AG09319 (cell line): ENCODE results near the gene CHRNA9.
A peak's percentile ranks its signal among the peaks of the same experiment; 100 is the strongest.

Experiments used
- DNase-seq: peaks from one replicate; pipeline ENCODE4 v3.0.0-alpha.2; 2010; ENCODE audit warnings: low read depth; ENCODE audit errors: extremely low read depth
- CTCF ChIP-seq: IDR thresholded peaks from 2 replicates; pipeline ENCODE4 v1.5.1; 2011; ENCODE audit warnings: low read depth, mild to moderate bottlenecking, inconsistent platforms, low read length, moderate library complexity

The CHRNA9 gene

GRCh38 chr4:40331961-40332360 lies 3.2 kb upstream of the CHRNA9 start:
- no peak for DNase-seq
- no peak for TF ChIP-seq CTCF

DNA sequence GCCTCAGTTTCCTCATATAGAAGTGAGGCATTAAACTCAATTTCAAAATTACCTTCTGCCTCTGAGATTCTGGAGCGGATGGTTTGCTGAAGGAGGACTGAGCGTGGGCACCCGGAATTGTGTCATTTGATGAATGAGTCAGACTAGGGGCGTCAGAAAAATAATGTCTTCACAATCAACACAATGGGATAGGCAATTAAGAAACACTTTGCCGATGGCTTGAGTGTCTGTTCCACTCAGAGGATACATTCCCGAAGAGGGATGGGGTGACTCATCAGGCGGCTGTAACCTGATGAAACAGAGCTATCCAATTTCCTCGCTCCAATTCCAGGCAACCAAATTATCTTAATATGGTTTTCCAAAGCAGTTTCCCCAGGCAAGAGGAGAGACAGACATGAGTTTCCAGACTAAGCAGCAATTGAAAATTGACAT lies 1.2 kb upstream of the CHRNA9 start:
- peak; percentile 55 for DNase-seq

GRCh38 chr4:40335525-40335894 lies 377 bp downstream of the CHRNA9 start:
- TF ChIP-seq CTCF: no peak
- DNase-seq: no peak

More for the DNA sequence above, 1.2 kb upstream of the CHRNA9 start:
- TF ChIP-seq CTCF: no peak

GRCh38 chr4:40337051-40337450 lies 1.9 kb downstream of the CHRNA9 start:
- no peak for DNase-seq
- TF ChIP-seq CTCF: no peak

- DNase-seq: no peak
- TF ChIP-seq CTCF: no peak
Measured at GRCh38 chr4:40337523-40337922, 2.4 kb downstream of the CHRNA9 start.

DNA sequence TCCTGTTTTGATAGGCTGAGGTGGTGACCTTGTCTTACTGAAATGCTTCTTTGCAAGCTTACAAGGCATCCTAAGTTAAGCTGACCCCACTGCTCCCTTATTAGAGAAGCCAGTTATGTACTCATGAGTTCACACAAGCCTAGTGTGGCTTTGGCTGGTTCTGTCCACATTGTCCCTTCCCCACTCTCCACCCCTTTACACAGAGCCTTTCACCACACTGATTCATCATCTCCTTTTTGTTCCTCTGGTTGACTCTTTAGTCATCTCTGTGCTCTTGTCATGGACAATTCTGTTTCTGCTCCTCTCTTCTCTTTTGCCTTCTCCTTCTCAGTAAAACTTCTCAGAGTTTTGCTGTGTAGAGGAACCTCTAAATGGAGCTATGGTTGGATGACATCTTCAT lies 4.9 kb downstream of the CHRNA9 start:
- TF ChIP-seq CTCF: no peak

DNA sequence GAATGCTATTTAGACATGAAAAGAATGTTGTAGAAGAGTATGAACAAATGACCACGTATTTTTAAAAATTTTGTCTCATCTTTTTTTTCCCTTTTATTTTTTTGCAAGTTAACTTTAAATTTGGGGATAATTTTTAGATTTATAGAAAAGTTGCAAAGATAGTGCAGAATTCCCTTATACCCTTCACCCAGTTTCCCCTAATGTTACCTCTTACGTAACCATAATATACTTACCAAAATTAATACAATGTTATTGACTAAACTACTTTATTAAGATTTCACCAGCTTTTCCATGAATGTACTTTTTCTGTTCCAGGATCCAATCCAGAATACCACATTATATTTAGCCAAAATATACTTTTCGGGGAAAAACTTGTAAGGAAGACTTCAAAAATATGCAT lies 12.3 kb downstream of the CHRNA9 start:
- no peak for DNase-seq
- TF ChIP-seq CTCF: no peak

More for the DNA sequence above, 4.9 kb downstream of the CHRNA9 start:
- no peak for DNase-seq
